ENCODE results near the gene CEP72. TPM values are rescaled to one million over a fixed set of nuclear protein-coding genes. Genes with fewer than 3 reads are reported as not detected.

Gene CEP72
- total RNA-seq, 1 donor from 2014 or later = 32.3 TPM

DNA sequence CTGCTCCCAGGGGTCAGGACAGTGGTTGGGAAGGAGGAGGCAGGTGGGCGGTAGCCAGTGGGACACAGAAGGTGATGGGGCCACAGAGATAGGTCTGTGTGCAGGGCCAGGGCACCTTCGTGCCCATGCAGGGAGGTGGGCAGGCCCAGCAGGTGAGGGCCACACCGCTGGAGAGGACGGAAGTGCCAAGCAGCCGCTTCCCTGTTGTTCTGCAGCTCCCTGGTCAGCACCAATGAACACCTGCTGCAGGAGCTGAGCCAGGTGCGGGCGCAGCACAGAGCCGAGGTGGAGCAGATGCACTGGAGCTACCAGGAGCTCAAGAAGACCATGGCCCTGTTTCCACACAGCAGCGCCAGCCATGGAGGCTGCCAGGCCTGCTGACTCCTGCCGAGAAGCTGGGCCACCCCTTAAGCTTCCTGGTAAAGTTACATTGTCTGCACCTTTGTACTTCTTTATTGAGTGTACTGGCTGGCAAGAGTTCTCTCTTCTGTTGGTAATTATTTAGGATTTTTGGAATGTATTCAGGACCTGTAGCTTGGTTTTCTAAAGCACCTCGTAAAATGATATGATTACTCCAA lies 40.7 kb downstream of the CEP72 start:
- intact Hi-C loops (cut with micrococcal nuclease) = no loop called here

- intact Hi-C loops (cut with micrococcal nuclease) = no loop called here
These were observed 42.1 kb downstream of the CEP72 start for GRCh38 chr5:654071-654778.

GRCh38 chr5:655406-655805 lies 43.3 kb downstream of the CEP72 start:
- intact Hi-C loops (cut with micrococcal nuclease) = no loop called here

- intact Hi-C loops (cut with micrococcal nuclease) = no loop called here
These were observed 45.4 kb downstream of the CEP72 start for GRCh38 chr5:657570-657969.

- intact Hi-C loops (cut with micrococcal nuclease) = no loop called here
These were observed 46.0 kb downstream of the CEP72 start for GRCh38 chr5:658103-658502.

- intact Hi-C loops (cut with micrococcal nuclease) = no loop called here
These were observed 47.5 kb downstream of the CEP72 start for GRCh38 chr5:659496-660263.

DNA sequence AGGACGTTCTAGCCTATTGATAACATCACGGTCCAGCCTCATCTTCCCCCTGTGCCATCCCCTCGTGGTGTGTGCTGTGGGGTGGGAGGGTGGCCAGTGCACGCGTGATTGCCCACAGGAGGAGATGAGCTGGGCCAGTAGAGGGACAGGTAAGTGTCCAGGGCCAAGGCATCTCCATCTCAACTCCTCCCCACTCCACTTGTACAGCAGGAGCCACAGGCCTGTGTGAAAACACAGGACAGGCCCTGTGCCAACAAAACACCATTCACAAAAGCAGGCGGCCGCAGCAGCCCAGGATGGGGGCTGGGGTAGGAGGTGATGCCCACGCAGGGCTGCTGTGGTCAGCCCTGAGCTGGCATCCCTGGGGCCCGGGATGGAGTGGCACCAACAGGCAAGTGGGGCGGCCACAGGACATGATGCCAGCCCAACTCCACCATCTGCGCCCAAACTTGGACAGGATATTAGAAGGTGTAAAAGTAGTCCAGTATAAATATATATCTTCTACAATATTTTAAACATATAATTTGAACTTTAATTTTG lies 48.4 kb downstream of the CEP72 start:
- intact Hi-C loops (cut with micrococcal nuclease) = no loop called here

DNA sequence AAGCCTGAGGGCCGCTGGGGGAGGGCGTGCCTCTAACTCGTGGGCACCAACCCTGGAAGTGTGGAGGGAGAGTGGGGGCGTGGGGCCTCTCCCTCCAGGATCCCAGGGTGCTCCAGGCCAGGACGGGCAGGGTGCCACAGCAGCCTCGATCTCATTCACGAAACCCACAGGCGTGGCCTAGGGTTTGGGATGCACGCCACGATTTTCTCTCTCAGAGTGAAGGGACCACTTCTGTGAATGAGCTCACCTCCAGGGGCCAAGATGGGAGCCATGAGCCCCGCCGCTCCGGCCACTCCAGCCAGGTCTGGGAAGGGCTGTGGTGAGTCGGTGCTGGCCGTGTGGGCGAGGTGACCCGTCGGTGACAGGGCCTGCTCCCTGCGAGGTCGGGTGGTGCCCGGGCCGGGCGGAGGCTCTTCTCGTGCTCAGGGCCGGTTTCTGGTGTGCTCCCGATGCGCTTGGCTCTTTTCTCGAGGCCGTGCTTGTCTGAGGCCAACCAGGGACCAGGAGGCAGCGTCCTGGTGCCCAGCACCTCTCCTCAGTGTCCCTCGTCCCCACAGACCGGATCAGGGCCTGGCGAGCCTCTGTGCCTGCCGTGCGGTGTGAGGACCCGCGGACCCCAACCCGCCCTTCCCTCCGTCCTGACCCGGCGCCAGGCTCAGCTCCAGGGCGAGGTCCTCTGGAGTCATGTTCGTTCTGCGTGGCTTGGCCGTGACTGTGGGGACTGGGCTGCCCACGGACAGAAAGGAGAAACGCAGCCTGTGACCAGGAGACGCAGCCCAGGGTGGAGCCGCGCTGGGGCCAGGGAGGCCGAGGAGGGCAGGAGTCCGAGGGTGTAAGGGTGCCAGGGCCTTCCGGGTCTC lies 50.0 kb downstream of the CEP72 start:
- intact Hi-C loops (cut with micrococcal nuclease) = no loop called here

GRCh38 chr5:662751-663435 lies 50.8 kb downstream of the CEP72 start:
- intact Hi-C loops (cut with micrococcal nuclease) = no loop called here

- intact Hi-C loops (cut with micrococcal nuclease) = no loop called here
These were observed 51.5 kb downstream of the CEP72 start for GRCh38 chr5:663436-664342.

GRCh38 chr5:664343-664993 lies 52.3 kb downstream of the CEP72 start:
- intact Hi-C loops (cut with micrococcal nuclease) = no loop called here

DNA sequence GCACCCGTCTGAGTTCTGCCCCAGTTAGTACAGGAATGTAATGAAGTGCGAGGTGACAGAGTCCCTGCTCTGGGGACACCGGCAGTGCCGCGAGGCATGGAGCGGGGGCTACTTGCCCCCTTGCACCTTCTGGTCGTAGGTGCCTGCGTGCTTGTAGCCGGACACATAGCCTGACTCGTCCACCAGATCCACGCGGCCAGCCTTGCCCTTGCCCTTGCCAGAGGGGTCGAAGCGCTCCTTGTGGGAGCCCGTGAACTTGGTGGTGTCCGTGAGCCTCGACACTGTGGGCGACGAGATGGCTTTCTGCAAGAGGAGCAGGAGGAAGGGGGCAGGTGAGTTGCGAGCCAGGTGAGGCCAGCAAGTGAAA lies 52.8 kb downstream of the CEP72 start:
- intact Hi-C loops (cut with micrococcal nuclease) = no loop called here

- intact Hi-C loops (cut with micrococcal nuclease) = no loop called here
These were observed 53.4 kb downstream of the CEP72 start for GRCh38 chr5:665541-665955.

DNA sequence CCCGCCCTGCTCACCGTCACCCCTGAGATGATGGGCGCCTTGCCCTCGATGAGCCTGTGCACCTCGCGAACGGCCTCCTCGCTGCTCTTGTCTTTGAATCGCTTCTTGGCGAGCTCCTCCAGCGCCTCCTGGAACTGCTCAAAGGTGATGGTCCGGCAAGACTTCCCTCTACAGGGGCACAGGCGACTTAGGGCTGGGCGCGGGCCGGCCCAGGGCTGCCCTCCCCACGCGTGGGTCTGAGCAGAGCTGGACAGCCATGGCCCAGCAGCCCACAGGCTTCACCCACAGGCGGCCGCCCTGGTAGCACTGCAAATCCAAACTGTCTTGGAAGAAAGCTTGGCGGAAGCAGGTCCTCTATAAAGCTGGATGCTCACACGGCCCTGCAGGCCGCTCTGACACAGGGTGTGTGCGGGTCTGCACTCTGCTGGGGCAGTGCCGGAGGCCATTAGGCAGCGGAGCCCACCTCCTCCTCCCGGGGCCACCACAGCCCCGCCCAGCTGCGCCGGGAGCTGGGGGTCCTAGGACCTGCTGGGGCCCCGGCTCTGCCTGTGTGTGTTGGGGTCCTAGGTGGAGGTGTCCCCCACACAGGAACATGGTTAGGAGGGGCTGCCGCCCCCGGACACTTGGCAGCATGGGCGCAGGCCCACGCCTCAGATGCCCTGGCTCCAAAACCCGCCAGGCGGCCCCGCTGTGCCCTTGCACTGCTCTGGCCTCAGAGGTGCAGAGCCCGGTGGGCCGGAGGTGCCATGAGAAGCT lies 54.0 kb downstream of the CEP72 start:
- intact Hi-C loops (cut with micrococcal nuclease) = no loop called here

- intact Hi-C loops (cut with micrococcal nuclease) = no loop called here
These were observed 54.8 kb downstream of the CEP72 start for GRCh38 chr5:666816-667498.

- intact Hi-C loops (cut with micrococcal nuclease) = no loop called here
These were observed 56.3 kb downstream of the CEP72 start for GRCh38 chr5:668283-668995.

GRCh38 chr5:669111-669841 lies 57.1 kb downstream of the CEP72 start:
- intact Hi-C loops (cut with micrococcal nuclease) = no loop called here

All from T-helper 2 cell treated with Interferon-gamma antibody and Interleukin-4, amounts not matched to agents 100 ng/mL and 5 ng/mL, for 36 hours (primary cell).